Prostate gland (tissue), 2 donors: ENCODE measurements around the gene TRIM36.

Experiments
- POLR2A ChIP-seq: fragments of 450-650 bp; IDR thresholded peaks from one replicate; pipeline ENCODE4 v1.6.1; 2016; ENCODE audit warnings: antibody characterized with exemption, mild to moderate bottlenecking
- TF ChIP-seq, protein P1 (sequence below), 4 experiments: fragments of 200-600 bp in 2 of 4; fragments of 450-650 bp in 2 of 4; sonication (generic) in 2 of 4; IDR thresholded peaks; 1 replicate in 3 of 4; 2 replicates in 1 of 4; pipeline ENCODE4 v1.5.1; 2016 to 2019; ENCODE audit warnings: antibody characterized with exemption in 4 of 4, mild to moderate bottlenecking in 2 of 4, moderate library complexity in 2 of 4

DNA sequence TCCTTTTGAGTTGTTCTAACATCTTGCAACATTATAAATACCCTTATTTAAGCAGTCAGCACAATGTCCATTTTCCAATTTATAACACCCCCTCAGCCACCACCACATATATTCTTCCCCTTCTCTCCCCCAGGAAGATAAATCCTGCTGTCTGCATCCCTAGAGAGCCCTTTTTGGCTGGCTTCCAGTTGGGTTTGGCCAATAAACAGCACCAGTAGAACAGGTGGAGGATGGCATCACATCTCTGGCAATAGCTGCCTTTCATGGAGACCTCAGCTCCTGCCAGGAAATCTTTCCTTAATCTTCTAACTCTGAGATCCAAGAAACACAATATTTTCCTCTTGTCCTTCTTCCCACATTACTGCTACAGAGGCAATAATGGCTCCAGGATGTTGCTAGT is 53.7 kb downstream of the TRIM36 start:
- TF ChIP-seq, protein P1, sequence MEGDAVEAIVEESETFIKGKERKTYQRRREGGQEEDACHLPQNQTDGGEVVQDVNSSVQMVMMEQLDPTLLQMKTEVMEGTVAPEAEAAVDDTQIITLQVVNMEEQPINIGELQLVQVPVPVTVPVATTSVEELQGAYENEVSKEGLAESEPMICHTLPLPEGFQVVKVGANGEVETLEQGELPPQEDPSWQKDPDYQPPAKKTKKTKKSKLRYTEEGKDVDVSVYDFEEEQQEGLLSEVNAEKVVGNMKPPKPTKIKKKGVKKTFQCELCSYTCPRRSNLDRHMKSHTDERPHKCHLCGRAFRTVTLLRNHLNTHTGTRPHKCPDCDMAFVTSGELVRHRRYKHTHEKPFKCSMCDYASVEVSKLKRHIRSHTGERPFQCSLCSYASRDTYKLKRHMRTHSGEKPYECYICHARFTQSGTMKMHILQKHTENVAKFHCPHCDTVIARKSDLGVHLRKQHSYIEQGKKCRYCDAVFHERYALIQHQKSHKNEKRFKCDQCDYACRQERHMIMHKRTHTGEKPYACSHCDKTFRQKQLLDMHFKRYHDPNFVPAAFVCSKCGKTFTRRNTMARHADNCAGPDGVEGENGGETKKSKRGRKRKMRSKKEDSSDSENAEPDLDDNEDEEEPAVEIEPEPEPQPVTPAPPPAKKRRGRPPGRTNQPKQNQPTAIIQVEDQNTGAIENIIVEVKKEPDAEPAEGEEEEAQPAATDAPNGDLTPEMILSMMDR (IDR thresholded peaks at IDR 0.05) = no peak
- TF ChIP-seq POLR2A = no peak
